Fibroblast of skin of back (primary cell): Measurements from ENCODE around the gene MEOX1.

Experiments used
- DNase-seq: peaks from one replicate; pipeline ENCODE4 v3.0.0-alpha.2; 2013

MEOX1 gene

DNA sequence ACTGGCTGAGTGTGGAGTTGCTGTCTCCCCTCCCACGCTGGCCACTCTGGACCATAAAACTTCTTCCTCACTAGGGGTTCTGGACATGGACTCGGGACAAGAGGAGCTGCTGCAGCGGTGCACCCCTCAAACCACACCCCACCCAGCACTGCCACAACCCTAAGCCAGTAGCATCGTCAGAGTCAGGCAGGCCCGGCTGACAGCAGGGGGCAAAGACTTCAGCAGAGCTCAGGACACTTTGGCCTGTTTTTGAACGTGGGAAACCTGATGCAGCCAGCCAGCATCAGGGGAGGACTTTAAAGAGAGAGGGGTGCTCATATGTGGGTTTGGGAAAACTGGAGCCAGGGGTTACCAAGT, 9.6 kb downstream of the MEOX1 start:
- no peak for DNase-seq

DNA sequence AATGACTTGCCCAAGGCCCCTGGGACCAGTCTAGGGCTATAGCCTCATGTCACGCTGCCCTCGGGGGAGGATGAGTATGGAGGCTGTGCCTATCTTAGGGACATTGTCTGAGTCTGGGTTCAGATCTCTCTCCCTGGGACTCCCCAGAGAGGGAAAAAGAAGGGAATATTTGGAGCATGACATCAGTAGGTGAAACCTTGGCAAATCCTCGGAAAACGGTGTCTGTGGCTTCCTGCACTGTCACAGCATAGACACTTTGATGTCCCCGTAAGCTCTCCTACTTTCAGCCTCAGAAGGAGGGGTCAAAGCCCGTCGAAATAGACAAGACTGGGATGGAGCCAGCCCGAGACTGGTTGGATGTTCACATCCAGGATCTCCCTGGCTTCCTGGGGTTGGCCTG, 11.3 kb downstream of the MEOX1 start:
- DNase-seq, result no peak

DNA sequence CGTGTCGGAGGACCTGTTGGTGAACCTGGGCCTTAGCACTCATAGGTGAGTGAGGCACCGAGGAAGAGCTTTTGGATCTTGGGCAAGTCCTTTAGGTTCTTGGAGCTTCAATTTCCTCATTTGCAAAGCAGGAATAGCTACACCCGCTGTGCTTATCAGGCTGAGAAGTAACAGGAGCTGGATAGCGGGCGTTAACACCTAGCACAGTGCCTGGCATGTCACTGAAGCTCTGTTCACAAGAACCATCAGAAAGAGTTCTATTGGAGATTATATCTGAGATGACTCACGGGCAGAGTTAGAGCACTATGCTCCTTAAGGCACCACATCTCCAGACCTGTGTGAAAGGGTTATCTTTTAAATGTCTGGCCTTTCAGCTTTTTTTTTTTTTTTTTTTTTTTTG, 12.8 kb downstream of the MEOX1 start:
- DNase-seq, result no peak

DNA sequence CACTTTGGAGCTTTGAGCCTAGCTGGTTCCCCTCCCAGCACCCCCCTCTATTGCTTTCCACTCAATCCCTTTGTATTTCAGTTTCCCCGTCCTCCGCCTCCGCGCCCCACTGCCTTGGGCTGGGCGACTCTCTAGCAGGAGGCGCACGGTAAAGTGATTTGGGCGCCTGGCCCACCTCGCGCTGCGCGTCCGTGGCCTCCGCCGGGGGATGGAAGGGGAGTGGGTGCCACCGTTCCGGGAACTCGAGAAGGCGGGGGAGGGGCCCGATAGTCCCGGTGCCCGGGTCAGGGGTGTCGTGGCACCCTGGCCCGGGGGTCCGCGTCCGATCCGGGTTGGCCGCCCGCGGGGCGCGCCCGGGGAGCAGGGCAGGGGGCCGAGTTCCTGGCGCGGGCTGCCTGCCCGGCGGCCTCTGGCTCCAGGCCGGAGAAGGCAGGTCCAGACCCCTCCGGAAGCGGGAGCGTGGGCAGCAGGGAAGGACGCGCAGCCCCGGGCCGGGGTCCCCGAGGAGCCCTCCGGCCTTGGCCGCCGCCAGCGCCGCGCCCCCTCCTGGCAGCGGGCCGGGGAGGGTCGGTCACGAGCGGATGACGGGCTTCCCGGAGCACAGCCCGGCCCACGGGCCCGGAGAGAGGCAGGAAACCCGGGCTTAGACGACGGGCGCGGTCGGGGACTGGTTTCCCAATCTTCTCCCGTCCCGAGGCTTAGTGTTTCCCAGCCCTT, 15.8 kb downstream of the MEOX1 start:
- peak; percentile 31 for DNase-seq

DNA sequence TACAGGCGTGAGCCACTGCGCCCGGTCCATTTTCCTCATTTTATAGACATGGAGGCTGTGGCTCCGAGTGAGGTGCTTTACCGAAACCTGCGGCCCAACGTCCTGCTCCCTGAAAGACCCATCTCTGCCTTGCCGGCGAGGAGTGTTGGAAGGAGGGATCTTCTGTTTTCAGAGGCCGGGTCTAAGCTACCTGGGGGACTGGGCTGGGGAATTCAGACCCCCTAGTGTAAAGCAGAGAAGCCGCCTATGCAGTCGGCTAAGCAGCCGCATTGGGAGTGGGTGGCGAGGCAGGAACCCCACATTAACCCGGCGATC, 16.3 kb downstream of the MEOX1 start:
- DNase-seq, result no peak

DNA sequence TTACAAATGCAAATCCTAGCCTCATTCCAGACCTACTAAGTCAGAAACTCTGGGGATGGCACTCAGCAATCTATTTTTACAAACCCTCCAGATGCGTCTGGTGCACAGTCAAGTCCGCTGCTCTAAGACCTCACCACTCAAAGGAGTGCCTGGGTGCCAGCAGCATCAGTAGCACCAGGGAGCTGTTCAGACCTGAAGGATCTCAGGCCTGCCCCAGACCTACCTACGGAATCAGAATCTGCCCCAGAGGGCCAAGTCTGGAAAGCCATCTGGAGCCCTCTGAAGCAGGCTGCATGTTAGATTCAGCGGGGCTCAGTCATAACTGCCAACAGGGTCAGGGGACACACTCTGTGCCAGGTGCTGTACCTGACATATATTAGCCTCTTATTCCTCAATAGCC, 17.6 kb downstream of the MEOX1 start:
- no peak for DNase-seq

DNA sequence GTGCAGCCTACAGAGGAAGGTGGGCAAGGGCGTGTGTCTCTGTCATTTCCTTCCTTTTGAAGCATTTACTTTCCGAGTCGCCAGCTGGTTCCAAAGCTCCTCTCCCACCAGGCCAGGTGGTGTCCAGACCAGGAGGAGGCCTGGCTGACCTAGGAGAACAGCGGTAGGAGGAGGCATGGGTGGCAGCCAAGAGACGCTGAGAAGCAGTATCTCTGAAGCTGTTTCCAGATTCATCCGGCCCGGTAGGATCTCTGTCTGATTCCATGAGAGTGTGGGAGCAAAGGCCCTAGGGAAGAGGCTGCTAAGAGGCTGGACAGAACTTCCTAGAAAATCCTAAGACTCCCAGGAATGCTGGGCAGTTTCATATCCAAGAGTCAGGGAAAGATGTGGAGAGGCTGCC, 20.3 kb downstream of the MEOX1 start:
- peak; percentile 21 for DNase-seq

DNA sequence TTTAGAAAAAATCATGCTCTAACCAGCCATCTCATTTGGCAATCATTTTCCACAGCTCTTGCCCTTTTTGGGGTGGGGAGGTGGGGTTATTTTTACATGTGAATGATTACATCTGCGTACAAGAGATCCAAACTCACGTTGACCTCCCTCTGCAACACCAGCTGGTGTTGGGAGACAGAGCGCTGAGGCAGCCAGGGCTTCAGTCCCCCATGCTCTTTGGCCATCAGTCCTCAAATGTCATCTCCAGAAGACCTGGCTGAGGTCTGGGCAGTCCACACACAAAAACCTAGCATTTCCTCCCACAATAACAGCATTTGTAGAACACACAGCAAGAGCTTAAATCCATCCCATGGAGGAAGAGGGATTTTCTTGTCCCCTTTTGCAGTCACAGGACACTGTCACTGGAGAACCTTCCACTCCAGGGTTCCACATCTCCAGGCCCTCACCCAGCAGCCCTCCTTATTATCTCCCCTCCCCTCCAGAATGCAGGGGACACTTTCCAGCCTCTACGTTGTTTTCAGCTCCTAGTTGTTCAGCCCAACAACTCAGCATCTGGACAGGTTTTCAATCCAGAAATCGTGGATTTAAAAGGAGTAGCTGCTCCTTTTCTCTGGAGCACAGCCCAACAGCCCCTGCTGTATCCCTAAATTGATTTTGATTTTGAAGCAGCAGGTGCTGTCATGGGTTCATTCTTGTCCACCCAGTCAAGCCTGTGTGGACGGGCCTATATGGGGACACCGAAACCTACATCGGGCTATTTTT, 21.1 kb downstream of the MEOX1 start:
- no peak for DNase-seq

DNA sequence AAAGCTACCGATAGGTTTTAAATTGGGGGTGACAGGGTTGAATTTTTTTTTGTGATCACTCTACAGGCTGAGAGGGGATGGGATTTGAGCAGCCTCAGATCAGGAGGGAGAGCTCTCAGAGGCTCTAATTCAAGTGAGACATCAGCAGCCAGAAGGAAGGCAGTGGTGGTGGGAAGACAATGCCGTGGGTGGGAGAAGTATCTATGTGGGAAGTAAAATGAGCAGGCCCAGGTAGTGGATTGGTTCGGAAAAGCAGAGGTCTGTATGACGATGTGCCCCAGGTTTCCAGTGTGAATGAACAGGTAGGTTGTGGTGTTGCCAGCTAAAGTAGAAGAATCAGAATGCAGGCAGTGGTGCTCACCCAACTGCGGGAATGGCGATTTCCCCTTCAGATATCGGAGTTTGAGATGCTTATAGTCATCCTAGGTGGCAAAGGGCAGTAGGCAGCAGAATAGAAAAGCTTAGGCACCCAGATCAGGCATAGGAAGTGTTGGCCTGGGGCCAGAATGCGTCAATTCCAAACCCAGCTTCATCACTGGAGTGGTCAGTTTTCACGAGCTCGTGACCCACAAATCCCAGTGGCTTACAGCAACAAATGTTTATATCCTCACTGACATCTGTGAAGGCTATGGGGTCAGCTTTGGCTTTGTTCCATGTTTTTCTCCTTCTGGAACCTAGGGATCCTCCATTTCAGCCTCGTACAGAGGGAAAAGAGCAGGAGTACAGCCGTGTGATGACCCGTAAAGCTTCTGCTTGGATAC, 24.0 kb downstream of the MEOX1 start:
- no peak for DNase-seq

DNA sequence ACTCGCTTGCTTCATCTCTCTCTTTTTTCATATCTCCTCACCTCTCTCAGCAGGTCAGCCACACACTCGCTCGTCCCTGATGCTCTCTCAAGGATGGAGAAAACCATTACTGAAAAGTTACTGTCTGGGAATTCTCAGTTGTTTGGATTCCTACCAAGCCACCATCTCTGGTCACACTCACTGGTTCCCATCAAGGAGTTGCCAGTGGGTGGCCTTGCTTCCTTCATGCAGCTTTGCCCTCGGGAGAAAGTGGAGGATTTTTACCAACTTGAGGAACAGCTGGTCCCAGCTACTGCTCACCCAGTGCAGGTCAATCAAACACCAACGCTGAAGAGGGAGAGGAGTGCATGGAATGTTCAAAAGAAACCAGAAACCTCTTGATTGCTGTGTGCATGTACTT, 25.3 kb downstream of the MEOX1 start:
- DNase-seq, result no peak

DNA sequence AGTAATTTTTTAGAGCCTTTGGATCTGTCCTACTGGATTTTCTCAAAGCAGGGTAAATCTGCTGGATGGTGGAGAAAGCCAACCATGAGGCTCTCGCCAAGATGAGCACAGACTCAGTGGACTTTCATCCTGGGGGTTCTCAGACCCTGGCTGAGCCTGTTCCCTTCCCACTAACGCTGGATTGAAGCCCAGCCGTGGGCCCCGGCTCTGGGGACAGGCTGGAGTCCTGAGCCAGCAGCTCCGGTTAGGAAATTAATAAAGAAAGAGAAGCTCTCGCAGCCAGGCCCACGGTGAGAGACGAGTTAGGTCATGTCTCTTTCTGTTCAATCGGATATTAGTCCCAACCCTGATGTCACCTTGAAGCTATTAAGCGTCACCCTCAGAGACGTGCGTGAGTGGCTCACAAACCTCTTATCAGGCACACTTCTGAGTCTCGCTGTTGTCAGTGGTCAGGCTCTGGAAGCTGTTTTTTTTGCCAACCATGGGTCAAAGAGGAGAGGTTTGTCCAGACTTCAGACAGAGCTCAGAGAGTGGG, 27.1 kb downstream of the MEOX1 start:
- no peak for DNase-seq

DNA sequence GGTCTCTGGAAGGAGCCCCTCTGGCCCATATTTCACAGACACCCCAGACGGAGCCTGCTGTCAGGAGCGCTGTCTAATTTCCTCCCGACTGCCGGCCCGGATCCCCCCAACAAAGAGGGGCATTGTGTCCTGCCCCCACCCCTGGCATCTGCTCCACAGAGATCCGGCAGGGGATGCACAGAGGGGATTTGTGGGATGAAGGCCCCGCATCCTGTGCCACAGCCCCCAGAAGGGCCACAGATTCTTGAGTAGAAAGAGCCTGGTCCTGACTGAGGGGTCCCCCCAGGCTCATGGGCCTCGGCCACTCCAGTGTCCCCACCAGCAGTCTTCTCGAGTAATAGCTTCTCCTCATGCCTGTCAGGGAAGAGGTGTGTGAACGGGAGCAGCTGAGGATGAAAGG, 29.5 kb downstream of the MEOX1 start:
- DNase-seq, result no peak

DNA sequence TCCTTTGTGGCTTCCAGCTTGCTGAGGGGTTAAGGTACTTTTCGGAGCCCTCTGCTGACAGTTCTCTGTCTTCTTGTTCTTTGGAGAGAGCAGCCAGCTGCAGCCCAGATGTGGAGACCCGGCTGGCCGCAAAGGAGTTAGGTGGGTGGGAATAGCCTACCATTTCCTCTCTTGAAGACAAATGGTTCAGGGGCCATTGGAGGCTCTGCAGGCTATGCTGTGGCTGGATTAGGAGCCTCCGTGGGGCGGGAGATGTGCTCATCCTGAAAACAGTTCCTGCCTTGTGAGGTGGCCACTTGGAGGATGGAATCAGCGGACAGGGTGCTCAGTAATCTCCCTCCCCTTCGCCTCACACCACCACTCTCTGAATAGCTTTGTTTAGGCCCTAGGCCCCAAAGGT, 30.3 kb downstream of the MEOX1 start:
- peak; percentile 5 for DNase-seq

DNA sequence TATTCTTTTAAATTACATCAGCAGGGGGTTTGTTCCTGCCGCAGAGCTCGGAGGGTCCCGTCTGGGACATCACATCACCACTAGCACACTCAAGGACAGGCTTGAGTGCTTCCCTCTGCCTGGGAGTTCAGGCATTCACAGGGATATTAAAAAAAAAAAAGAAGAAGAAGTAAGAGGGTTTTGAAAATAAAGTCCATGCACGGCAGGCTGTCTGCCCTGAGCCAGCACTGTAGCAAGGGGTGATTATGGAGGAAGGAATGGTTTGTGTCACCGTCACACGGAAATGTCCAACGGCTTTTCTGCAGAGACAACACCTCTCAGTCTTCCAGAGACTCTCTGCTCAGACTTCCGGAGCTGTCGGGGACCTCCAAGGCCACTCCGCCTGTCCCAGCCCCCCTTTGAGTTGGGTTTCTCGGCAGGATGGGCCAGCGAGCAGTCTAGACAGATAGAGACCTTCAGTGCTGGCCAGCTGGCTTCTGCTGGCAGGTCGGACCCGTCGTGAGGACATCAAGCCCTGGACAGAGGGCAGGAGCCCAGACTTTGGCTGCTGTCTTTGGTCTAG, 33.6 kb downstream of the MEOX1 start:
- DNase-seq, result no peak

DNA sequence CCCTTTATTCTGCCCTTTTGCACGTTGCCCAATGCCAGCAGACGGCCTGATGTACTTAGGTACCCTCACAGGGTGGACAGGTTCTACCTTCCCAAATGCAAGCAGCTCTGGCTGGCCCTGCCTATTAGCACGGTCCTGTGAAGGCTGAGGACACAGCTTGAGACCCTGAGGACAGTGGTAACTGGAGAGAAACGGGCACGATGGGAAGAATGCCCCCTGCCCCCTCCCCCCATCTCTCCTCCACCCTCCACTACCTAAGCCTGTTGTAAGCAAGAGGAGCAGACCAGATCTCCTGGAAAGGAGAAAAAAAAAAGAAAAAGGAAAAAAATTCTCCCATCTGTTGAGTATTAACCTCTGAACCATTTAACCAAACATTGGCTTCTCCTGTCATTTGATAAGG, 34.1 kb downstream of the MEOX1 start:
- no peak for DNase-seq

DNA sequence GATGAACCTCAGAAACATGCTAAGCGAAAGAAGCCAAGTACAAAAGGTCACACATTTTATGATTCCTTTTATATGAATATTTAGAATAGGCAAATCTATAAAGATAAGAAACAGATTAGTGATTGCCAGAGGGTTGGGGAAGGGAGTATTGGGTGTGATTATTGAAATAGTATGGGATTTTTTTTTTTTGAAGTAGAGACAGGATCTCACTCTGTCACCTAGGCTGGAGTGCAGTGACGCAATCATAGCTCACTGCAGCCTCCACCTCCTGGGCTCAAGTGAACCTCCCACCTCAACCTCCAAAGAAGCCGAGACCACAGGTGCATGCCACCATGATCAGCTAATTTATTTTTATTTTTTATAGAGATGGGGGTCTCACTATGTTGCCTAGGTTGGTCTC, 35.7 kb downstream of the MEOX1 start:
- DNase-seq, result no peak

DNA sequence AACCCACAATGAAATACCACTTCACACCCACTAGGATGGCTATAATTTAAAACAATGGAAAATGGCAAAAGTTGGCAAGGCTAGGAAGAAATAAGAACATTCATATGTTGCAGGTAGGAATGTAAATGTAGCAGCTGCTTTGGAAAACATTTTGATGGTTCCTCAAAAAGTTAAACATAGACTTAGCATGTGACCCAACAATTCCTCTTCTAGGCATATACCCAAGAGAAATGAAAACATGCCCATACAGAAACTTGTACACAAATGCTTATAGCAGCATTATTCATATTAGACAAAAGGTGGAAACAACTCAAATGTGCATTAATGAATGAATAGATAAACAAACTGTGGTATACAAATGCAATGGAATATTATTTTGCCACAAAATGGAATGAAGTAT, 36.1 kb downstream of the MEOX1 start:
- DNase-seq, result no peak

DNA sequence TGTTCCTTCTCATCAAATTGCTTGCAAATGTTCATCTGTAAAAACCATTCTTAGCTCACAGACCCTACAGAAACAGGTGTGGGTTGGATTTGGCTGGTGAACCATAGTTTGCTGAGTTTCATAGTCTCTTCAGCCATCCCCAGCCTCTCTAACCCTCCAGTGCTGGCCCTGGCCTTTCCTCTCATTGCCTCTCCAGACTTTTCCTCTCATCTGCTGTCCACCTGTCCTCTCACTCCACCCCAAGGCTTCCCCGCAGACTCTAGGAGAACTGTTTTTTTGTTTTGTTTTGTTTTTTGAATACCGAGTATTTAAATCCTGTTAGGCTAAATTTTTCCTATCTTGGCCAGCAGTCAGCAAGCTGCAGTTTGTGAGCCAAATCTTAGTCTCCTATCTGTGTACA, 41.1 kb downstream of the MEOX1 start:
- no peak for DNase-seq

DNA sequence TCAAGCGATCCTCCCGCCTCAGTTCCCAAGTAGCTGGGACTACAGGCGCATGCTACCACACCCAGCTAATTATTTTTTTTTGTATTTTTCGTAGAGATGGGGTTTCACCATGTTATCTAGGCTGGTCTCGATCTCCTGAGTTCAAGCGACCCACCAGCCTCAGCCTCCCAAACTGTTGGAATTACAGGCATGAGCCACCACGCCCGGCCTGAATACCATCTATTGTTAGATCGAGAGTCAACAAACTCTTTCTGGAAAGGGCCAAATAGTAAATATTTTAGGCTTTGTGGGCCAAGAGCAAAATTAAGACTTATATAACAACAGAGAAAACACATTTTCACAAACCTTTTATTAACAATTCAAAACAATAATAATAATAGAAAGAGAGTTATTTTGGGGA, 41.6 kb downstream of the MEOX1 start:
- no peak for DNase-seq

DNA sequence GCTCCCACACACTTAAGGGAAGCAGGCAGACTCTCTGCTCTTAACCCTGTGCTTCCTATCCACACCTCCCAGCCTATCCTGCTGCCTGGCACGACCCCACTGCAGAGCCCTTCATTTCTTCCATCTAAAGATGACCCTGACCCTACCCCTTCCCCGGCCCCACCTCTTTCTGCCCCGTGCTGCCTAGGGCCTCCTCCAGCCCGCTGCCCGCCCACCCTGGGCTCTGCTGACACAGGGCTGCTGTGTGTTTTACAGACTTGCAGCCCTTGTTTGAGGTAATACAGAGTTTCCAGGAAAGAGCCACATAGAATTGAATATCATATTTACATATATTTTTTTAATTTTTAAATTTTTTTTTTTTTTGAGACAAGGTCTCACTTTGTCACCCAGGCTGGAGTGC, 42.0 kb downstream of the MEOX1 start:
- no peak for DNase-seq

DNA sequence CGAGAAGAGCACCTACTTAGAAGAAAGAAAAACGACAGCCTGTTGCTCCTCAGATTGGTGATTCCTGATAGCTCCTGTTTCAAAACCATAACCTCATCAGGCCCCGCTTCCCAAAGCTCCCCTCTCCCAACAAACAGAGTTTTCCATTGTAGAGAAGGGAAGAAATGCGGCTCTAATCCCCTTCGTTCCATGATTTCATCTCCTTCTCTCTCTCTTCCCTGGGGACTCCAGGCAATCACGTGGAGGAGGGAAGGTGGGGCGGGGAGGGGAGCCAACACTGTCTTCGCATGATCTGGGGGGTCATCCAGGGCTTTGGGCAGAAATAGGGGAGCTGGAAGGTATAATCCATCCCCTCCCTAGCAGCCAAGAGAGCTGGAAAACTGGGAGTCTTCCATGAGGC, 43.4 kb downstream of the MEOX1 start:
- no peak for DNase-seq

DNA sequence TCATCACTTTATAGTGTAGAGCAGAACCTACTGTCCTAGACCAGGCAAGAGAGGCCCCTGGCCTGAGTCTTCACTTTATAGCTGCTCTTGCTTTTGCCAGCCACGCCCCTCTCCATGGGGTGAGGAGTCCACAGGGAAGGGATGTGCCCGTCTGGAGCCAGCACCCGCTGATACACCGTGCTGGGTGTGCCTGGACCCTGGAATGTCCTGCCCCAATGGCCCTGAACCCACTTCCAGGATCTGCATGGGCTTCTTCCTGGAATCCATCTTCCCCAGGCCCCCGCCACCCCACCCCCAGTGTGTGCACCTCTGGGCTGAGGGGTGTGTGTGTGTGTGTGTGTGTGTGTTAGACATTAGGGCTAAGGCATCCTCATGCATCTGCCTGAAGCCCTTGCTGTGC, 44.9 kb downstream of the MEOX1 start:
- DNase-seq, result no peak

DNA sequence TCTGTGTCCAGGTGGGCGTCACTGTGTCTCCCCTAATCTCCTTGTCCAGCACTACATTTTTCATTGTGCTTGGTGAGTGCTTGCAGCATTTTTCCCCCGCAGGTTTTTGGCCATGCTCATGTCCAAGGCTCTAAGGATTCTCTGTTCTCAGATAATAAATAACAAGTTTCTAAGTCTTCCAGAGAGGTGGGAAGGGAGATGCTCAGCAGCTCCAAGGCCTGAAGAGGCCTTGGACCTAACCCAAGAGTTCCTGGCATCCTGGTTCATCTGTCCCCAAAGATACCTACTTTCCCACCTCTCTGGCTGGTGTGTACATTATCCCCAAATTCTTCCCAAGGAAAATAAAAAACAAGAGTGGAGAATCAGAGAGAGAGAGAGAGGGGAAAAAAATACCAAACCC, 45.3 kb downstream of the MEOX1 start:
- no peak for DNase-seq

DNA sequence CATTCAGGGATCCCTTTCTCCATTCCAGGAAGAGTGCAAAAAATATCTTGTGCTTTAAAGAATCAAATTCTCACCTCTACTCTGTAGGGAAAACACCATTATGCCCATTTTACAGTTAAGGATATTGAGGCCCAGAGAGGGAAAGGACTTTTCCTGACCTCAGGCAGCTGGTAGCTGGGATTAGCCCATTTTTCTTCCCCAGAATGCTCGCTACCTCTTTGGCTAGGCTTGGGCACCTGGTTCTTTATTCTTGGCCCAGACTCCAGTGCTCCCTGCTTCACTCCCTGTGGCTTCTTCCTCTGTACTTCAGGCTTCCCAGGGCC, 45.7 kb downstream of the MEOX1 start:
- no peak for DNase-seq
